Embryonic facial prominence (tissue), 1 donor: ENCODE results near the gene ATG7.

Experiments used
- DNase-seq: peaks from one replicate; pipeline ENCODE4 v3.0.0-alpha.2; 2016; ENCODE audit errors: extremely low spot score

The ATG7 gene

GRCh38 chr3:11536936-11537612 is 264.9 kb downstream of the ATG7 start:
- DNase-seq, result no peak

GRCh38 chr3:11538581-11538980 is 266.4 kb downstream of the ATG7 start:
- DNase-seq, result no peak

- DNase-seq, result no peak
Observed at GRCh38 chr3:11539218-11539617, 267.0 kb downstream of the ATG7 start.

- no peak for DNase-seq
Observed at GRCh38 chr3:11539677-11540076, 267.5 kb downstream of the ATG7 start.

GRCh38 chr3:11541321-11542303 is 269.4 kb downstream of the ATG7 start:
- no peak for DNase-seq

GRCh38 chr3:11542551-11542950 is 270.4 kb downstream of the ATG7 start:
- DNase-seq, result no peak

GRCh38 chr3:11543141-11543947 is 271.1 kb downstream of the ATG7 start:
- DNase-seq, result no peak

- no peak for DNase-seq
Observed at GRCh38 chr3:11543948-11544387, 271.8 kb downstream of the ATG7 start.

- DNase-seq, result no peak
Observed at GRCh38 chr3:11544412-11545181, 272.4 kb downstream of the ATG7 start.

GRCh38 chr3:11545186-11545851 is 273.1 kb downstream of the ATG7 start:
- no peak for DNase-seq

- no peak for DNase-seq
Observed at GRCh38 chr3:11546657-11547302, 274.6 kb downstream of the ATG7 start.

GRCh38 chr3:11547498-11547897 is 275.3 kb downstream of the ATG7 start:
- DNase-seq, result no peak

GRCh38 chr3:11548721-11549131 is 276.5 kb downstream of the ATG7 start:
- no peak for DNase-seq

- DNase-seq, result no peak
Observed at GRCh38 chr3:11549580-11550140, 277.5 kb downstream of the ATG7 start.

- no peak for DNase-seq
Observed at GRCh38 chr3:11551036-11551435, 278.8 kb downstream of the ATG7 start.

GRCh38 chr3:11552289-11553264 is 280.4 kb downstream of the ATG7 start:
- DNase-seq, result no peak

GRCh38 chr3:11553436-11554235 is 281.4 kb downstream of the ATG7 start:
- no peak for DNase-seq

GRCh38 chr3:11554236-11554610 is 282.0 kb downstream of the ATG7 start:
- DNase-seq, result no peak
